ENCODE measurements around the gene SSTR5.

SSTR5 gene

GRCh38 chr16:1109648-1110047 lies 37.1 kb downstream of the SSTR5 start:
- no peak for DNase-seq (ENCODE audit: low read depth)
- no peak for TF ChIP-seq CTCF (IDR thresholded peaks at IDR 0.05; ENCODE audit: low read length, missing control alignments)
- no peak overlapping the region for H3K4me3 ChIP-seq (replicated peaks; ENCODE audit: low read depth, low read length)

DNA sequence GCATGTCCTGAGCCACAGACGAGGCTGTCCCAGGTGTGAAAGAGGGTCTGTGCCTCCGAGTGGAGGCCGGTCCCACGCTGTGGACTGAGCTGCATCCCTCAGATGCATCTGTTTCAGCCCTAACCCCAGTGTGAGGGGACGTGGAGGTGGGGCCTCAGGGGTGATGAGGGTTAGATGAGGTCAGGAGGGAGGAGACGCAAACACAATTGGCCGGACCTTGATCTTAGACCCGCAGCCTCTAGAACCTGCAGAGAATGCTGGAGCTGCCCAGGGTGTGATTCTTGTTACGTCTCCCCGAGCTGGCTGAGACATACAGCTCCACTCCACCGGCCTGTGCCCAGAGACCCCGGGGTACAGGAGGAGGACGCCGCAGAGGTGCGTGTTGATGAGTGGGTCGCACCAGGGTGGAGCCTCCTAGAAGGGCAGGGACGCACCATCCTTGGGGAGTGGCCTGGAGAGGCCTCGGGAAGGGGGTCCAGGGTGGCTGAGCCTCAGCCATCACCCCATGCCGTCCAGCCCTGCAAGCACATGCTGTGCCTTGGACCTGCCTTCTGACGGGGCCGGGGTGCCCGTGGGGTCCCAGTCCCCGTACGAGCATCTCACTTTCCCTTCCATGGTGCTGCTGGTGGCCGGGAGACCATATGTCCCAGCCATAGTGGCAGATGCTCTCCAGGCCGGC lies 40.1 kb downstream of the SSTR5 start:
- no peak overlapping the region for H3K4me3 ChIP-seq (replicated peaks; ENCODE audit: low read depth, low read length)
- TF ChIP-seq CTCF (IDR thresholded peaks at IDR 0.05; ENCODE audit: low read length, missing control alignments): no peak
- no peak for DNase-seq (ENCODE audit: low read depth)

GRCh38 chr16:1113489-1113888 lies 40.9 kb downstream of the SSTR5 start:
- H3K4me3 ChIP-seq (replicated peaks; ENCODE audit: low read depth, low read length): no peak overlapping the region
- DNase-seq (ENCODE audit: low read depth): no peak
- TF ChIP-seq CTCF (IDR thresholded peaks at IDR 0.05; ENCODE audit: low read length, missing control alignments): no peak

DNA sequence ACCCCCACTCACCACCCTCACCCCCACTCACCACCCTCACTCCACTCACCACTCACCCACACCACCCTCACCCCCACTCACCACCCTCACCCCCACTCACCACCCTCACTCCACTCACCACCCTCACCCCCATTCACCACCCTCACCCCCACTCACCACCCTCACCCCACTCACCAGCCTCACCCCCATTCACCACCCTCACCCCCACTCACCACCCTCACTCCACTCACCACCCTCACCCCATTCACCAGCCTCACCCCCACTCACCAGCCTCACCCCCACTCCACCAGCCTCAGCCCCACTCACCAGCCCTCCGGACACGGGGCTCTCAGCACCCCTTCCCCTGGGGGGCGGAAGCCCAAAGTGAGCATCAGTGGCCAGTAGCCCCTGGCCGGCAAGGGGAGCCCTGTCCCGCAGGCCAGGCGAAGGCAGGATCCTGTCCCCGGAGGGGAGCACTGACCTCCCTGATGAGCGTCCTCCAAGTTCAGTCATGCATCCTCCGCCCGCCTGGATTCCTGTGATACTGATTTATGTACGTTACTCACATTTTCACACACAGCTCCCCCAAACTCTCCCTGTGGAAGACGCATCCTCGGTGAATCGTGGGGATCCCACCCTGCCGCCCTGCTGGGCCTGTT lies 41.5 kb downstream of the SSTR5 start:
- no peak for TF ChIP-seq CTCF (IDR thresholded peaks at IDR 0.05; ENCODE audit: low read length, missing control alignments)

DNA sequence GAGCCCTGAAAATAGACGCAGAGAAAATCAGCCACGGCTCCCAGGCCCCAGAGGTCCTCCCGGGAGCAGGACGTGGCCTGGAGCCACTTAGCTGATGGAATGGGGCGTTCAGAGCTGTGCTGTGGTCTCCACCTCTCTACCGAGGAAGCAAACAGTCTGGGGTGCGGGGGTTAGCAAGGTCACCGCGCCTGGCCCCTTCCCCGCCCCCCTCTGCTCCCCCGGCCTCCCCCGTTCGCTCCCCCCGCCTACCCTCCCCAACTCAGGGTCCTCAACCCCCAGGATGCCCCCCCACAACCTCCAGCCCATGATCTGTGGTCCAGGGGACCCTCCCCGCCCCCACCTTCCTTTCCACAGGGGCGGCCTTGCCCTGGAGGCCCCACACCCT lies 44.1 kb downstream of the SSTR5 start:
- DNase-seq (ENCODE audit: low read depth): no peak
- no peak for TF ChIP-seq CTCF (IDR thresholded peaks at IDR 0.05; ENCODE audit: low read length, missing control alignments)
- H3K4me3 ChIP-seq (replicated peaks; ENCODE audit: low read depth, low read length): no peak overlapping the region

More for the DNA sequence above, 41.5 kb downstream of the SSTR5 start:
- no peak overlapping the region for H3K4me3 ChIP-seq (replicated peaks; ENCODE audit: low read depth, low read length)
- no peak for DNase-seq (ENCODE audit: low read depth)

- TF ChIP-seq CTCF (IDR thresholded peaks at IDR 0.05; ENCODE audit: low read length, missing control alignments): no peak
- no peak overlapping the region for H3K4me3 ChIP-seq (replicated peaks; ENCODE audit: low read depth, low read length)
- no peak for DNase-seq (ENCODE audit: low read depth)
Measured at GRCh38 chr16:1117176-1117900, 44.8 kb downstream of the SSTR5 start.
